HEK293 (cell line): ENCODE measurements around the gene NCSTN.

ENCODE experiments used
- CTCF ChIA-PET: fragments of 350-600 bp; formaldehyde crosslinking; extraction: SDS; loops from one replicate; lab custom pipeline; 2021; ENCODE audit warnings: antibody characterized with exemption; lab: Yijun Ruan, JAX
- POLR2A ChIA-PET: fragments of 300-600 bp; formaldehyde crosslinking; extraction: SDS; loops from one replicate; lab custom pipeline; 2020; ENCODE audit warnings: antibody characterized with exemption, inconsistent platforms; lab: Yijun Ruan, JAX
- H3K27ac ChIP-seq: fragments of 200-500 bp; sonication (Bioruptor generic); 2 replicates; pipeline ENCODE4 v1.5.1; 2014; ENCODE audit warnings: low read depth, low read length, control low read depth, inconsistent platforms; ENCODE audit errors: extremely low read depth
- H3K36me3 ChIP-seq, 2 experiments: fragments of 200-500 bp in 1 of 2; sonication (Bioruptor generic) in 1 of 2; 1 replicate in 1 of 2; 2 replicates in 1 of 2; pipeline ENCODE4 v1.5.1; 2014 to 2017; ENCODE audit warnings: inconsistent platforms in 2 of 2, low read length in 2 of 2; ENCODE audit not compliant: control insufficient read depth in 2 of 2, insufficient read depth in 1 of 2
- H3K4me1 ChIP-seq: fragments of 200-500 bp; sonication (Bioruptor generic); 2 replicates; pipeline ENCODE4 v1.5.1; 2014; ENCODE audit warnings: mild to moderate bottlenecking, low read length, inconsistent platforms; ENCODE audit not compliant: control insufficient read depth, insufficient read depth
- H3K4me3 ChIP-seq: 2 replicates; pipeline ENCODE4 v1.5.1; 2011; ENCODE audit warnings: low read depth, mild to moderate bottlenecking, control low read depth, low read length, moderate library complexity
- H3K9me3 ChIP-seq: fragments of 200-500 bp; sonication (Bioruptor generic); 2 replicates; pipeline ENCODE4 v1.5.1; 2014; ENCODE audit warnings: low read depth, low read length, inconsistent platforms; ENCODE audit not compliant: control insufficient read depth, insufficient read depth
- CTCF ChIP-seq: fragments of 450-650 bp; formaldehyde crosslinking; IDR thresholded peaks from 2 replicates; pipeline ENCODE4 v1.5.1; 2016; ENCODE audit warnings: missing biosample characterization, missing genetic modification characterization
- EGR2 ChIP-seq: fragments of 450-650 bp; formaldehyde crosslinking; IDR thresholded peaks from 2 replicates; pipeline ENCODE4 v1.5.1; 2016; ENCODE audit warnings: low read depth, missing biosample characterization, missing genetic modification characterization
- IKZF3 ChIP-seq: fragments of 450-650 bp; IDR thresholded peaks from 2 replicates; pipeline ENCODE4 v1.5.0; 2018; ENCODE audit warnings: missing biosample characterization, mild to moderate bottlenecking, missing genetic modification characterization, moderate library complexity
- PRDM10 ChIP-seq: fragments of 450-650 bp; formaldehyde crosslinking; IDR thresholded peaks from 2 replicates; pipeline ENCODE4 v1.5.1; 2016; ENCODE audit warnings: missing biosample characterization, missing genetic modification characterization
- ZBTB17 ChIP-seq: fragments of 450-650 bp; formaldehyde crosslinking; IDR thresholded peaks from 2 replicates; pipeline ENCODE4 v1.5.1; 2016; ENCODE audit warnings: missing biosample characterization, missing genetic modification characterization
- ZBTB48 ChIP-seq: fragments of 450-650 bp; formaldehyde crosslinking; IDR thresholded peaks from 2 replicates; pipeline ENCODE4 v1.5.1; 2016; ENCODE audit warnings: missing biosample characterization, missing genetic modification characterization
- ZBTB8A ChIP-seq: fragments of 450-650 bp; formaldehyde crosslinking; IDR thresholded peaks from 2 replicates; pipeline ENCODE4 v1.5.1; 2016; ENCODE audit warnings: missing biosample characterization, missing genetic modification characterization
- ZNF10 ChIP-seq: fragments of 450-650 bp; formaldehyde crosslinking; IDR thresholded peaks from 2 replicates; pipeline ENCODE4 v1.5.1; 2017; ENCODE audit warnings: missing biosample characterization, missing genetic modification characterization
- ZNF2 ChIP-seq: fragments of 450-650 bp; formaldehyde crosslinking; IDR thresholded peaks from 2 replicates; pipeline ENCODE4 v1.5.1; 2016; ENCODE audit warnings: missing biosample characterization, missing genetic modification characterization
- ZNF223 ChIP-seq: fragments of 450-650 bp; formaldehyde crosslinking; IDR thresholded peaks from 2 replicates; pipeline ENCODE4 v1.5.1; 2016; ENCODE audit warnings: missing biosample characterization, missing genetic modification characterization
- ZNF239 ChIP-seq: fragments of 450-650 bp; formaldehyde crosslinking; IDR thresholded peaks from 2 replicates; pipeline ENCODE4 v1.5.1; 2016; ENCODE audit warnings: missing biosample characterization, missing genetic modification characterization
- ZNF335 ChIP-seq: fragments of 450-650 bp; formaldehyde crosslinking; conservative IDR thresholded peaks from 2 replicates; pipeline ENCODE4 v1.5.1; 2016; ENCODE audit warnings: missing biosample characterization, missing genetic modification characterization
- ZNF366 ChIP-seq: fragments of 450-650 bp; formaldehyde crosslinking; conservative IDR thresholded peaks from 2 replicates; pipeline ENCODE4 v1.5.1; 2016; ENCODE audit warnings: missing biosample characterization, missing genetic modification characterization
- ZNF391 ChIP-seq: fragments of 450-650 bp; formaldehyde crosslinking; IDR thresholded peaks from 2 replicates; pipeline ENCODE4 v1.5.1; 2016; ENCODE audit warnings: low read depth, missing biosample characterization, missing genetic modification characterization, borderline replicate concordance
- ZNF404 ChIP-seq: fragments of 450-650 bp; formaldehyde crosslinking; IDR thresholded peaks from 2 replicates; pipeline ENCODE4 v1.5.1; 2017; ENCODE audit warnings: missing biosample characterization, missing genetic modification characterization
- ZNF629 ChIP-seq: fragments of 450-650 bp; formaldehyde crosslinking; IDR thresholded peaks from 2 replicates; pipeline ENCODE4 v1.5.1; 2017; ENCODE audit warnings: missing biosample characterization, missing genetic modification characterization
- ZNF654 ChIP-seq: fragments of 450-650 bp; formaldehyde crosslinking; IDR thresholded peaks from 2 replicates; pipeline ENCODE4 v1.5.1; 2016; ENCODE audit warnings: low read depth, missing biosample characterization, missing genetic modification characterization
- ZNF660 ChIP-seq: fragments of 450-650 bp; IDR thresholded peaks from 2 replicates; pipeline ENCODE4 v1.5.1; 2018; ENCODE audit warnings: missing biosample characterization, mild to moderate bottlenecking, missing genetic modification characterization
- ZSCAN30 ChIP-seq: fragments of 450-650 bp; IDR thresholded peaks from 2 replicates; pipeline ENCODE4 v1.5.1; 2018; ENCODE audit warnings: missing biosample characterization, mild to moderate bottlenecking, missing genetic modification characterization, moderate library complexity
- ZXDB ChIP-seq: fragments of 450-650 bp; formaldehyde crosslinking; IDR thresholded peaks from 2 replicates; pipeline ENCODE4 v1.5.1; 2016; ENCODE audit warnings: missing biosample characterization, missing genetic modification characterization
- TF ChIP-seq, protein P1 (sequence below): fragments of 450-650 bp; formaldehyde crosslinking; IDR thresholded peaks from 2 replicates; pipeline ENCODE4 v1.5.1; 2016; ENCODE audit warnings: missing biosample characterization, missing genetic modification characterization, low read depth

The NCSTN gene

GRCh38 chr1:160376525-160377131 is 33.4 kb downstream of the NCSTN start:
- H3K4me3 ChIP-seq = no peak overlapping the region
- H3K9me3 ChIP-seq = no peaks in the 10 kb centered on the region
- no peaks in the 10 kb centered on the region for H3K4me1 ChIP-seq
- H3K27ac ChIP-seq = no peak overlapping the region
- H3K36me3 ChIP-seq = no peaks in the 10 kb centered on the region
- CTCF ChIA-PET = interaction anchor here (0.6 to 8.9 kb wide), 58 partner anchors 9 to 678 kb away, joined by 3 to 175 read pairs (median 4); partner anchors contain the start of genes CASQ1, NCSTN and NHLH1
- TF ChIP-seq ZNF366 (tag by site-specific recombination) = peak; percentile 56
- peak; percentile 56; the same call in 1 of the 2 replicates for TF ChIP-seq IKZF3 (tag by site-specific recombination)
- no peak for TF ChIP-seq ZNF223 (tag by site-specific recombination)
- TF ChIP-seq ZNF654 (tag by site-specific recombination) = peak; percentile 98
- TF ChIP-seq PRDM10 = 0 out of 2 replicates have a peak, but pooled peaks have one; percentile 1
- TF ChIP-seq ZNF404 (tag by site-specific recombination) = no peak
- 0 out of 2 replicates have a peak, but pooled peaks have one; percentile 33 for TF ChIP-seq ZNF2 (tag by site-specific recombination)
- no peak for TF ChIP-seq ZBTB8A (tag by site-specific recombination)
- peak; percentile 93 for TF ChIP-seq ZNF10
- peak; percentile 91 for TF ChIP-seq CTCF (tag by site-specific recombination)
- TF ChIP-seq ZNF629 = no peak
- 0 out of 2 replicates have a peak, but pooled peaks have one; percentile 71 for TF ChIP-seq ZNF660 (tag by site-specific recombination)
- 0 out of 2 replicates have a peak, but pooled peaks have one; percentile 27 for TF ChIP-seq ZSCAN30 (tag by site-specific recombination)
- TF ChIP-seq ZBTB17 = 0 out of 2 replicates have a peak, but pooled peaks have one; percentile 44
- TF ChIP-seq ZNF239 (tag by site-specific recombination) = no peak
- TF ChIP-seq ZNF391 = peak; percentile 54; the same call in 1 of the 2 replicates
- TF ChIP-seq ZBTB48 (tag by site-specific recombination) = peak; percentile 59; the same call in 1 of the 2 replicates
- no peak for TF ChIP-seq ZXDB (tag by site-specific recombination)
- TF ChIP-seq ZNF335 (tag by site-specific recombination) = peak; percentile 0; the same call in 1 of the 2 replicates
- TF ChIP-seq EGR2 (tag by site-specific recombination) = no peak
- TF ChIP-seq, protein P1, sequence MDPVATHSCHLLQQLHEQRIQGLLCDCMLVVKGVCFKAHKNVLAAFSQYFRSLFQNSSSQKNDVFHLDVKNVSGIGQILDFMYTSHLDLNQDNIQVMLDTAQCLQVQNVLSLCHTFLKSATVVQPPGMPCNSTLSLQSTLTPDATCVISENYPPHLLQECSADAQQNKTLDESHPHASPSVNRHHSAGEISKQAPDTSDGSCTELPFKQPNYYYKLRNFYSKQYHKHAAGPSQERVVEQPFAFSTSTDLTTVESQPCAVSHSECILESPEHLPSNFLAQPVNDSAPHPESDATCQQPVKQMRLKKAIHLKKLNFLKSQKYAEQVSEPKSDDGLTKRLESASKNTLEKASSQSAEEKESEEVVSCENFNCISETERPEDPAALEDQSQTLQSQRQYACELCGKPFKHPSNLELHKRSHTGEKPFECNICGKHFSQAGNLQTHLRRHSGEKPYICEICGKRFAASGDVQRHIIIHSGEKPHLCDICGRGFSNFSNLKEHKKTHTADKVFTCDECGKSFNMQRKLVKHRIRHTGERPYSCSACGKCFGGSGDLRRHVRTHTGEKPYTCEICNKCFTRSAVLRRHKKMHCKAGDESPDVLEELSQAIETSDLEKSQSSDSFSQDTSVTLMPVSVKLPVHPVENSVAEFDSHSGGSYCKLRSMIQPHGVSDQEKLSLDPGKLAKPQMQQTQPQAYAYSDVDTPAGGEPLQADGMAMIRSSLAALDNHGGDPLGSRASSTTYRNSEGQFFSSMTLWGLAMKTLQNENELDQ = no peak
- TF ChIP-seq, all 188 proteins: peak for 13
- POLR2A ChIA-PET = interaction anchor here (1.2 to 1.7 kb wide), 3 partner anchors 22 to 30 kb away, joined by 3 to 6 read pairs (median 6); no protein-coding TSS in a partner anchor
